Measurements from ENCODE around the gene SETBP1.

DNA sequence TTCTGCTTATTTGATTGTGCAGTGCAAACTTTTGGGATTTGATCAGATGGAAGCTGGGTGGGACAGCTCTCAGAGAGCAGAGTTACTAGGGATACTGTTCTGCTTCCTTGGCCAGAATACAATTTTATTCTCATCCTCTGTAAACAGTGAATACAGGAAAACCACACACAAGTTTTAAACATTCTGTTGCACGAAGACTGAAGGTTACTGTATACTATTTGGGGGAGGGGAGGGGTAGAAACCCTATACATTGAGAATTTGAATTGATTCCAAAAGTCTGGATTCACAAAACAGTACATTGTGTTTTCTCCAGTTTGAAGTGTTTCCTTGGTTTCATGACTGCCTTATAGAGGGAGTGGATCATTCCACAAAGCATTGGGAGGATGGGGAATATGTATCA, 149.9 kb downstream of the SETBP1 start:
- TF ChIP-seq, protein P1, sequence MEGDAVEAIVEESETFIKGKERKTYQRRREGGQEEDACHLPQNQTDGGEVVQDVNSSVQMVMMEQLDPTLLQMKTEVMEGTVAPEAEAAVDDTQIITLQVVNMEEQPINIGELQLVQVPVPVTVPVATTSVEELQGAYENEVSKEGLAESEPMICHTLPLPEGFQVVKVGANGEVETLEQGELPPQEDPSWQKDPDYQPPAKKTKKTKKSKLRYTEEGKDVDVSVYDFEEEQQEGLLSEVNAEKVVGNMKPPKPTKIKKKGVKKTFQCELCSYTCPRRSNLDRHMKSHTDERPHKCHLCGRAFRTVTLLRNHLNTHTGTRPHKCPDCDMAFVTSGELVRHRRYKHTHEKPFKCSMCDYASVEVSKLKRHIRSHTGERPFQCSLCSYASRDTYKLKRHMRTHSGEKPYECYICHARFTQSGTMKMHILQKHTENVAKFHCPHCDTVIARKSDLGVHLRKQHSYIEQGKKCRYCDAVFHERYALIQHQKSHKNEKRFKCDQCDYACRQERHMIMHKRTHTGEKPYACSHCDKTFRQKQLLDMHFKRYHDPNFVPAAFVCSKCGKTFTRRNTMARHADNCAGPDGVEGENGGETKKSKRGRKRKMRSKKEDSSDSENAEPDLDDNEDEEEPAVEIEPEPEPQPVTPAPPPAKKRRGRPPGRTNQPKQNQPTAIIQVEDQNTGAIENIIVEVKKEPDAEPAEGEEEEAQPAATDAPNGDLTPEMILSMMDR (IDR thresholded peaks at IDR 0.05), result no peak
- TF ChIP-seq NFATC4 (CRISPR knock-in tag; IDR thresholded peaks at IDR 0.05) (no peak), NFYB (CRISPR knock-in tag; conservative IDR thresholded peaks at IDR 0.05; ENCODE audit: low read depth) (no peak), ETV6 (CRISPR knock-in tag; IDR thresholded peaks at IDR 0.05) (no peak), ESRRA (CRISPR knock-in tag; IDR thresholded peaks at IDR 0.05; ENCODE audit: borderline replicate concordance) (no peak), CREB1 (CRISPR knock-in tag; IDR thresholded peaks at IDR 0.05) (no peak)
- TF ChIP-seq, protein P2, sequence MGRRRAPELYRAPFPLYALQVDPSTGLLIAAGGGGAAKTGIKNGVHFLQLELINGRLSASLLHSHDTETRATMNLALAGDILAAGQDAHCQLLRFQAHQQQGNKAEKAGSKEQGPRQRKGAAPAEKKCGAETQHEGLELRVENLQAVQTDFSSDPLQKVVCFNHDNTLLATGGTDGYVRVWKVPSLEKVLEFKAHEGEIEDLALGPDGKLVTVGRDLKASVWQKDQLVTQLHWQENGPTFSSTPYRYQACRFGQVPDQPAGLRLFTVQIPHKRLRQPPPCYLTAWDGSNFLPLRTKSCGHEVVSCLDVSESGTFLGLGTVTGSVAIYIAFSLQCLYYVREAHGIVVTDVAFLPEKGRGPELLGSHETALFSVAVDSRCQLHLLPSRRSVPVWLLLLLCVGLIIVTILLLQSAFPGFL (CRISPR knock-in tag; IDR thresholded peaks at IDR 0.05; ENCODE audit: borderline replicate concordance), result no peak
- TF ChIP-seq, protein P3, sequence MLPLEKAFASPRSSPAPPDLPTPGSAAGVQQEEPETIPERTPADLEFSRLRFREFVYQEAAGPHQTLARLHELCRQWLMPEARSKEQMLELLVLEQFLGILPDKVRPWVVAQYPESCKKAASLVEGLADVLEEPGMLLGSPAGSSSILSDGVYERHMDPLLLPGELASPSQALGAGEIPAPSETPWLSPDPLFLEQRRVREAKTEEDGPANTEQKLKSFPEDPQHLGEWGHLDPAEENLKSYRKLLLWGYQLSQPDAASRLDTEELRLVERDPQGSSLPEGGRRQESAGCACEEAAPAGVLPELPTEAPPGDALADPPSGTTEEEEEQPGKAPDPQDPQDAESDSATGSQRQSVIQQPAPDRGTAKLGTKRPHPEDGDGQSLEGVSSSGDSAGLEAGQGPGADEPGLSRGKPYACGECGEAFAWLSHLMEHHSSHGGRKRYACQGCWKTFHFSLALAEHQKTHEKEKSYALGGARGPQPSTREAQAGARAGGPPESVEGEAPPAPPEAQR (CRISPR knock-in tag; IDR thresholded peaks at IDR 0.05), result no peak
